Measurements from ENCODE around the gene KDM4D. TPM values are rescaled to one million over a fixed set of nuclear protein-coding genes. Genes with fewer than 3 reads are reported as not detected.

The KDM4D gene
- total RNA-seq, 1 donor from 2014 or later = 2.7 TPM

- Histone ChIP-seq H3K4me3 (ENCODE audit: low read depth, low read length) (no peak overlapping the region), H3K36me3 (ENCODE audit: control insufficient read depth, insufficient read depth, low read length) (peaks cover 2% of the 10 kb centered on the region), H3K27me3 (ENCODE audit: control insufficient read depth, insufficient read depth, low read length) (no peaks in the 10 kb centered on the region)
- no peak for DNase-seq (ENCODE audit: low read depth)
- no peak for TF ChIP-seq CTCF (IDR thresholded peaks at IDR 0.05; ENCODE audit: insufficient read depth, low read length, poor library complexity, severe bottlenecking)
Observed at GRCh38 chr11:94961255-94961654, 12.3 kb upstream of the KDM4D start.

GRCh38 chr11:94964934-94965333 is 8.6 kb upstream of the KDM4D start:
- TF ChIP-seq CTCF (IDR thresholded peaks at IDR 0.05; ENCODE audit: insufficient read depth, low read length, poor library complexity, severe bottlenecking) = no peak
- Histone ChIP-seq H3K36me3 (ENCODE audit: control insufficient read depth, insufficient read depth, low read length) (peaks cover 2% of the 10 kb centered on the region), H3K27me3 (ENCODE audit: control insufficient read depth, insufficient read depth, low read length) (no peaks in the 10 kb centered on the region), H3K4me3 (ENCODE audit: low read depth, low read length) (no peak overlapping the region)
- no peak for DNase-seq (ENCODE audit: low read depth)

- DNase-seq (ENCODE audit: low read depth) = no peak
- H3K36me3 ChIP-seq (ENCODE audit: control insufficient read depth, insufficient read depth, low read length) = peaks cover 6% of the 10 kb centered on the region
- H3K27me3 ChIP-seq (ENCODE audit: control insufficient read depth, insufficient read depth, low read length) = no peaks in the 10 kb centered on the region
- no peak overlapping the region for H3K4me3 ChIP-seq (ENCODE audit: low read depth, low read length)
- TF ChIP-seq CTCF (IDR thresholded peaks at IDR 0.05; ENCODE audit: insufficient read depth, low read length, poor library complexity, severe bottlenecking) = peak; percentile 47
Observed at GRCh38 chr11:94968334-94968958, 5.1 kb upstream of the KDM4D start.

GRCh38 chr11:94972700-94973098 is 810 bp upstream of the KDM4D start:
- H3K36me3 ChIP-seq (ENCODE audit: control insufficient read depth, insufficient read depth, low read length) = peaks cover 4% of the 10 kb centered on the region
- no peaks in the 10 kb centered on the region for H3K27me3 ChIP-seq (ENCODE audit: control insufficient read depth, insufficient read depth, low read length)
- TF ChIP-seq CTCF (IDR thresholded peaks at IDR 0.05; ENCODE audit: insufficient read depth, low read length, poor library complexity, severe bottlenecking) = no peak
- H3K4me3 ChIP-seq (ENCODE audit: low read depth, low read length) = peak overlapping the region; percentile 99
- no peak for DNase-seq (ENCODE audit: low read depth)

- no peak for DNase-seq (ENCODE audit: low read depth)
- Histone ChIP-seq H3K4me3 (ENCODE audit: low read depth, low read length) (peak overlapping the region; percentile 99), H3K36me3 (ENCODE audit: control insufficient read depth, insufficient read depth, low read length) (peaks cover 4% of the 10 kb centered on the region), H3K27me3 (ENCODE audit: control insufficient read depth, insufficient read depth, low read length) (no peaks in the 10 kb centered on the region)
- TF ChIP-seq CTCF (IDR thresholded peaks at IDR 0.05; ENCODE audit: insufficient read depth, low read length, poor library complexity, severe bottlenecking) = no peak
Observed at GRCh38 chr11:94974178-94974577, 669 bp downstream of the KDM4D start.

GRCh38 chr11:94975599-94975998 is 2.1 kb downstream of the KDM4D start:
- no peaks in the 10 kb centered on the region for H3K27me3 ChIP-seq (ENCODE audit: control insufficient read depth, insufficient read depth, low read length)
- H3K36me3 ChIP-seq (ENCODE audit: control insufficient read depth, insufficient read depth, low read length) = peaks cover 1% of the 10 kb centered on the region
- no peak for TF ChIP-seq CTCF (IDR thresholded peaks at IDR 0.05; ENCODE audit: insufficient read depth, low read length, poor library complexity, severe bottlenecking)
- H3K4me3 ChIP-seq (ENCODE audit: low read depth, low read length) = no peak overlapping the region
- DNase-seq (ENCODE audit: low read depth) = no peak

Data from kidney epithelial cell (primary cell).